NCI-H2227 (cell line): ENCODE measurements around the gene RASAL3.
"Not testable (repeated sequence)": the region's sequence is repeated elsewhere in the genome, so short reads cannot be mapped to it uniquely, and the experiment has no call there.

Experiments used
- DNase-seq: peaks from one replicate; lab custom pipeline; 2025; ENCODE audit not compliant: unreplicated experiment; lab: John Stamatoyannopoulos, UW

Gene RASAL3

GRCh38 chr19:15475169-15475568 lies 10.8 kb upstream of the RASAL3 start:
- no peak for DNase-seq

GRCh38 chr19:15473821-15474220 lies 9.5 kb upstream of the RASAL3 start:
- DNase-seq: not testable (repeated sequence)

- no peak for DNase-seq
These were observed 7.3 kb upstream of the RASAL3 start for GRCh38 chr19:15471639-15472101.

GRCh38 chr19:15469513-15470297 lies 5.4 kb upstream of the RASAL3 start:
- no peak for DNase-seq

- DNase-seq: no peak
These were observed 4.5 kb upstream of the RASAL3 start for GRCh38 chr19:15468675-15469512.

GRCh38 chr19:15467734-15468214 lies 3.4 kb upstream of the RASAL3 start:
- no peak for DNase-seq

- no peak for DNase-seq
These were observed 2.7 kb upstream of the RASAL3 start for GRCh38 chr19:15466851-15467733.

GRCh38 chr19:15463861-15464371 lies 428 bp downstream of the RASAL3 start:
- DNase-seq: no peak

GRCh38 chr19:15461694-15462093 lies 2.6 kb downstream of the RASAL3 start:
- no peak for DNase-seq

GRCh38 chr19:15457701-15458484 lies 6.5 kb downstream of the RASAL3 start:
- no peak for DNase-seq

- DNase-seq: peak; percentile 20
These were observed 7.3 kb downstream of the RASAL3 start for GRCh38 chr19:15456871-15457700.

GRCh38 chr19:15456441-15456840 lies 7.9 kb downstream of the RASAL3 start:
- no peak for DNase-seq

GRCh38 chr19:15455996-15456395 lies 8.3 kb downstream of the RASAL3 start:
- DNase-seq: no peak

GRCh38 chr19:15453906-15454860 lies 10.2 kb downstream of the RASAL3 start:
- no peak for DNase-seq

GRCh38 chr19:15453091-15453578 lies 11.2 kb downstream of the RASAL3 start:
- DNase-seq: no peak

- DNase-seq: peak; percentile 61
These were observed 12.0 kb downstream of the RASAL3 start for GRCh38 chr19:15452111-15453047.

- no peak for DNase-seq
These were observed 13.8 kb downstream of the RASAL3 start for GRCh38 chr19:15450528-15450890.
